GM18951 (cell line): Measurements from ENCODE around the gene OSGEP.

Experiments used
- POLR2A ChIP-seq: IDR thresholded peaks from 4 replicates; pipeline ENCODE4 v1.6.1; 2011; ENCODE audit warnings: mild to moderate bottlenecking; ENCODE audit not compliant: insufficient read length, insufficient read depth; ENCODE audit errors: extremely low read depth
- in situ Hi-C: fragments of 300-500 bp; cut with MboI; formaldehyde crosslinking; loops from one replicate; pipeline ENCODE4 v1.12.0; 2022; ENCODE audit warnings: low sequenced_read_pairs, mixed read lengths, inconsistent platforms; ENCODE audit not compliant: unreplicated experiment

The OSGEP gene

GRCh38 chr14:20434701-20435581 lies 19.7 kb downstream of the OSGEP start:
- in situ Hi-C loops: no loop called here
- TF ChIP-seq POLR2A: no peak

- in situ Hi-C loops: no loop called here
- no peak for TF ChIP-seq POLR2A
These were observed 24.6 kb downstream of the OSGEP start for GRCh38 chr14:20429801-20430669.

GRCh38 chr14:20428802-20429201 lies 25.8 kb downstream of the OSGEP start:
- no peak for TF ChIP-seq POLR2A
- in situ Hi-C loops: no loop called here

GRCh38 chr14:20428010-20428365 lies 26.6 kb downstream of the OSGEP start:
- in situ Hi-C loops: no loop called here
- peak; percentile 8 for TF ChIP-seq POLR2A

GRCh38 chr14:20427231-20428009 lies 27.2 kb downstream of the OSGEP start:
- no peak for TF ChIP-seq POLR2A
- in situ Hi-C loops: no loop called here

- no peak for TF ChIP-seq POLR2A
- in situ Hi-C loops: no loop called here
These were observed 29.8 kb downstream of the OSGEP start for GRCh38 chr14:20424851-20425250.

GRCh38 chr14:20422886-20423285 lies 31.7 kb downstream of the OSGEP start:
- TF ChIP-seq POLR2A: no peak
- in situ Hi-C loops: no loop called here

GRCh38 chr14:20421267-20421666 lies 33.3 kb downstream of the OSGEP start:
- in situ Hi-C loops: no loop called here
- TF ChIP-seq POLR2A: no peak

GRCh38 chr14:20419419-20419818 lies 35.2 kb downstream of the OSGEP start:
- no peak for TF ChIP-seq POLR2A
- in situ Hi-C loops: no loop called here

GRCh38 chr14:20418501-20418909 lies 36.1 kb downstream of the OSGEP start:
- in situ Hi-C loops: no loop called here

GRCh38 chr14:20417250-20418186 lies 37.1 kb downstream of the OSGEP start:
- in situ Hi-C loops: no loop called here

More at GRCh38 chr14:20418501-20418909, 36.1 kb downstream of the OSGEP start:
- TF ChIP-seq POLR2A: no peak

GRCh38 chr14:20416223-20416622 lies 38.4 kb downstream of the OSGEP start:
- in situ Hi-C loops: no loop called here
- TF ChIP-seq POLR2A: no peak

More at GRCh38 chr14:20417250-20418186, 37.1 kb downstream of the OSGEP start:
- no peak for TF ChIP-seq POLR2A
